HL-60/S4 treated with retinoic acid at 250 ng/mL for 4 days and 3 days (cell line): ENCODE data around the gene SPDYE18.
"Not testable (repeated sequence)": the region's sequence is repeated elsewhere in the genome, so short reads cannot be mapped to it uniquely, and the experiment has no call there.

Experiments used
- in situ Hi-C: fragments of 300-500 bp; cut with MboI; formaldehyde crosslinking; loops from 2 replicates; pipeline ENCODE4 v1.7.0; 2022; ENCODE audit warnings: low sequenced_read_pairs

SPDYE18 gene, protein sequence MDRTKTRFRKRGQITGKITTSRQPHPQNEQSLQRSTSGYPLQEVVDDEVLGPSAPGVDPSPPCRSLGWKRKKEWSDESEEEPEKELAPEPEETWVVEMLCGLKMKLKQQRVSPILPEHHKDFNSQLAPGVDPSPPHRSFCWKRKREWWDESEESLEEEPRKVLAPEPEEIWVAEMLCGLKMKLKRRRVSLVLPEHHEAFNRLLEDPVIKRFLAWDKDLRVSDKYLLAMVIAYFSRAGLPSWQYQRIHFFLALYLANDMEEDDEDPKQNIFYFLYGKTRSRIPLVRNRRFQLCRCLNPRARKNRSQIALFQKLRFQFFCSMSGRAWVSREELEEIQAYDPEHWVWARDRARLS

DNA sequence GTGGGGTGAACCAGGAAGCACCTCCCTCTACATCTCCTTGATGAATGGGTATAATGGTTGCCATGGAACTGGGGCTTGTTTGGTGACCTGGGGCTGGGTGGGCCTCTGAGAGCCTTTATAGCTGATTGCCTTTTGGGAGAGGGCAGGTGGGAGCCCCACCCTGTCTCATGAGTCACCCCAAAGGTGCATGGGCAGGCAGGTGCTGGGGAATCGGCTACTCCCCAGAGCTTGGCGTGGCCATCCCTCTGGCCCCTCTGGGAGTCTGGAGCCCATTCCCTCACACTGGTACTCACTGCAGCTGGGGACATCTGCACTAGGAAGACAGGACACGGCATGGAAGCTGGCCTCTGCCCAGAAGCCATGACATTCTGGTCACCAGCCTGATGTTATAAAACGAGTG lies at the start of gene SPDYE18:
Gene SPDYE18, minus strand, starts transcription at position 2 of the 400 bp plus-strand sequence. CDS start 2,046 bp downstream, outside the sequence.
- in situ Hi-C loops = not testable (repeated sequence)

DNA sequence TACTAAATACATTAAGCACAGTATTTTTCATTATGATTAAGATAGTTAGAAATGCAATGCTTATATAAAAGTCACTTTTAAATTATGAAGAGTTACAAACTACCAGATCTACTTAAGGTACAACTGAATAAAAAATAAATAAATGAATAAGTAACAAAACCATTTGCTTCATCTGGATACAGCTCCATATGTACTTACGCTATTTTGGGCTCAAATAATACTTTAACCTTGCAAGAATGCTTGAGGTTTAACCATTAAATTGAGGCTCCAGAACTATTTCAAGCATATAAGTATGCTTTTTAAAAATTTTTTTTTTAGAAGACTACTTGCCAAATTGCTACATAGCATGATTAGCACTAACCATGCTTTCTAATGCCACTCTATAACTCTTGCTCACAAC lies 46.0 kb upstream of the SPDYE18 start:
- in situ Hi-C loops = not testable (repeated sequence)

DNA sequence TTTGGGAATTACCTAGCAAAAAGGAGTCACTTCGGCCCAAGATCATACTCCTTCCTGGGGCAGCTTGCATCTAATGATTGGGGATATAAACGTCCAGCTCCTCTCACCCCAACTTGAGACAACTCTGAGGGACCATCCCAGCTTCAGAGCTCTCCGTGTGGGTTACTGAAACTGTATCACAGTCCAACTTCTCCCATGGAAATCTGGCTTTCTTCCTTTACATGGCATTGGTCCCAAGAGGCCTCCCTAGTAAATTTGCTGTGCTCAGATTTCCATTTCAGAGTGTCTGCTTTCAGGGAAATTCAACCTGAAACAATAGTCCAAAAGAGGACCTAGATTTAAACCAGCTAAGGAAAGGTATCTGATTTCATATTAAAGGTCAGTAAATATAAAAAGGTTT lies 45.3 kb upstream of the SPDYE18 start:
- in situ Hi-C loops = not testable (repeated sequence)

DNA sequence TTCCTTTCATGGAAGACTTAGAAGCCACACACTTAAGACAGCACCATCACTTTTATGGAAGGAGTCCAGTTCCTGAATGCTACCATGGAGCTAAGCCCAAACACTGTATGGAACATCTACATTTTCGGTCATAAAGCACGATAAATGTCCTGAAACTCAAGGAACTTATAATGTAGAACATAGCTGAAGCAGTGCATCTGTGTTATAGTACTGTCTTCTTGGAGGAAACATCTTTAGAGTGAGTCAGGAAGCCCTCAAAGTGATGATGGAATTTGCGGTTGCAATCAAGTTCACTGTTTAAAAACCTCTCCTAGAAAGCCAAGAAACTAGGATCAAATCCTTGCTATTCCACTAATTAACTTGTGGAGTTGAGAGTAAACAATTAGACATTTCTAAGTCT lies 43.5 kb upstream of the SPDYE18 start:
- in situ Hi-C loops = not testable (repeated sequence)

DNA sequence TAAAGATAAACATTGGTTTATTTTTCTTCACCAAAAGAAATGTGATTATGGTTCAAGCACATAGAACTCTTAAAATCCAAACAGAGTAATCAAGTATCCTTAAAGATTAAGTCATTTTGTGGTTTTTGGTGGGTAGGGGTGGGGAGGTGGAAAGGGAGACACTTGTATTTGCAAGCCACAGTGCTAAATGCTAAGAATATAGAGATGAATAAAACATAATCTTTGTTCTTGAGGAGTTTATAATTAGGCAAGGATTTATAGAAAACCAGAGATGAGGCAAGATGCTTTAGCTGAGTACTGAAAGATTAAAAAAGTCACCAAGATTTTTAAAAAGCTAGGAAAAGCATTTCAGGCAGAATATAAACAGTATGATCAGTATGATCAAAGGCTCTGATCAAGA lies 40.3 kb upstream of the SPDYE18 start:
- in situ Hi-C loops = not testable (repeated sequence)

DNA sequence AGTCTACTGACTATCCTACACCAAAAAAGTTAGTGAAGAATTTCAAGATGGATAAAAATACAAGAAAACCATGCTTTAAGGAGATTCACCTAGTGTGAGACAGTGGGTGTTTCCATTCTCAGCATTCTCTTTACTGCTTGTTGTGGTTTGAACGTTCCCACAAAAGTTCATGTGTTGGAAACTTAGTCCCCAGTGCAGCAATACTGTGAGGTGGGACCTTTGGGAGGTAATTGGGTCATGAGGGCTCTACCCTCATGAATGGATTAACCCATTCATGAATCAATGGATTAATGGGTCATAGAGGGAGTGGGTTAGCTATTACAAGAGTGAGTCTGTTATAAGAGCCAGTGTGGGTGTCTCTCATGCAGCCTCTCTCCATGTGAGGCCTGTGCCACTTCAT lies 38.8 kb upstream of the SPDYE18 start:
- in situ Hi-C loops = not testable (repeated sequence)

DNA sequence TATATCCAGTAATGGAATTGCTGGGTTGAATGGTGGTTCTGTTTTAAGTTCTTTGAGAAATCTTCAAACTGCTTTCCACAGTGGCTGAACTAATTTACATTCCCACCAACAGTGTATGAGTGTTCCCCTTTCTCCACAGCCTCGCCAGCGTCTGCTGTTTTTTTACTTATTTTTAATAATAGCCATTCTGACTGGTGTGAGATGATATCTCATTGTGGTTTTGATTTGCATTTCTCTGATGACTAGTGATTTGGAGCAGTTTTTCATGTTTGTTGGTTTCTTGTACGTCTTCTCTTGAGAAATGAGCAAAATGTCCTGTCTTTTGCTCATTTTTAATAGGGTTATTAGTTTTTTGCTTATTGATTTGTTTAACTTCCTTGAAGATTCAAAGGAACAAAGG lies 38.1 kb upstream of the SPDYE18 start:
- in situ Hi-C loops = not testable (repeated sequence)

DNA sequence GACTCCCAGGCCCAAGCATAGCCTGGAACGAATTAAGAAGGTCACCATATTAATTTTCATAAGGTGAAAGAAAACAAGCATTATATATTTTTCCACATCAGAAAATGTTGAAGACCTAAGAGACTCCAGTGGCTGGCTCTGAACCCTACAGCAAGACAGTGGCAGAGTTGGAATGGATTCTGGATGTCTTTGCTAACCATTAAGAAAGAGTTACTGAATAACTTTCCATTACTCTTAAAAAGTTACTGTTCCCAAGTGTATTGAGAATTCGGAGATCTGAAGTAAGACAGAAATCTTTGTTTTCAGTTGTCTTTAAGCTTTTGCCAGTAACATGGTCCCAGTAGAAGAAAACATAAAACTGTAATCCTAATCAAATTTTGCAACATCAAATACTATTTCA lies 29.9 kb upstream of the SPDYE18 start:
- in situ Hi-C loops = not testable (repeated sequence)

DNA sequence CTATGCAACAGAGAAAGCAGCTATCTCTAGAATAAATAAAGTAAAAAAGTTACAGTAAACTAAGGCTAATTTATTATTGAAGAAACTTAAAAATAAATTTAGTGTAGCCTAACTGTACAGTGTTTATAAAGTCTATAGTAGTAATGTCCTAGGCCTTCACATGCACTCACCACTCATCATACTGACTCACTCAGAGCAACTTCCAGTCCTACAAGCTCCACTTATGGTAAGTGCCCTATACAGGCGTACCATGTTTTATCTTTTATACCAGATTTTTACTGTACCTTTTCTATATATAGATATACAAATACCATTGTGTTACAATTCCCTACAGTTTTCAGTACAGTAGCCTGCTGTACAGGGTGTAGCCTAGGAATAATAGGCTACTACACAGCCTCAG lies 19.8 kb upstream of the SPDYE18 start:
- in situ Hi-C loops = not testable (repeated sequence)

DNA sequence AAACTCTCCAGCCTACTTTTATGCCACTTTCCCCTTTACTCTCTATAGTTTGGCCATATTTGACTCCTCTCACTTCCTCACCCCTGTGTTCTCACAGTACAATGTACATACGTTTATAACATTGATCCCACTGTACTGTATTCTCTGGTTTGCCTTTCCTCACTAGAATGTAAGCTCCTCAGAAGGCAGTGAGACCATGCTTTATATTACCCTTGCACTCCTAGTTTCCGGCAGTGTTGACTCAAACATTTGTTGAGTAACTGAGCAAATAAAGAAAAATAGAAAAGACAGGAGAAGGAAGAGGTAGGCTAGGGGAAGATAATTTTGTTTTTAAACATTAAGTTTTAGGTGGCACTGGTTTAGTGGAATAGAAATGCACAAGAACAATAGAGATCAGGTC lies 17.9 kb upstream of the SPDYE18 start:
- in situ Hi-C loops = not testable (repeated sequence)

DNA sequence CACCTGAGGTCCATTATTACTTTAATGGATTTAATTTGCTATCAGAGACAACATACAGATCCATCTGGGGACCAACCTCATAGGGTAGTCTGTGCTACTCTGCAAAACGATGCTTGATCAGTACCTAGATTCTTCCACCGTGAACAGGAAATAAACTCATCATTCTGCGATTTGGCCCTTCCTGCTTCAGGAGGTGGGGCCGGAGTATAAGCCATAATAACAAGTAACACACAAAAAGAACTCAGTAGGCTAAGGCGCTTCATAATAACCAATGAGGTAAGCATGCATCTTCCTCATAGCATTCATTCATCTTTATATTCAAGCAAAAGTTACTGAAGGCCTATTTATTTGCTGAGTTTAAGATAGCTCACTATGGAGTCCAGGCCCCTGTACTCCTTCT lies 17.3 kb upstream of the SPDYE18 start:
- in situ Hi-C loops = not testable (repeated sequence)

DNA sequence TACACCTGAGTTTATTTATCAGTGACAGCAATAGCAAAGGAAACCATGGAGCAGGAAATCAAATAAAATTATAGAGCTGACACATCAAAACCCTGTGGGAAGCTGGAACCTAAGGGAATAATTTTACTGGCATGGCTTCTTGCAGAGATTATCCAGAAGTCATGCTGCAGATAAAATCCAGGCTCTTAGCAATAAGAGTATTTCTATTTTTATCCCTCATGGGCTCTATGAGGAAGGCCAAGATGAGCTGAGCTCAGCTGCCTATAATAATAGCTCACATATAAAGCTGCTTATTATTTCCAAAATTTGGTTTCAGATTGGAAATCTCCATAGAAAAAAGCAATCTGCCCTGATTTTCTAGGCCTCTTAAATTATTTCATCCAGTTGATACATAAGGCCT lies 16.8 kb upstream of the SPDYE18 start:
- in situ Hi-C loops = not testable (repeated sequence)

DNA sequence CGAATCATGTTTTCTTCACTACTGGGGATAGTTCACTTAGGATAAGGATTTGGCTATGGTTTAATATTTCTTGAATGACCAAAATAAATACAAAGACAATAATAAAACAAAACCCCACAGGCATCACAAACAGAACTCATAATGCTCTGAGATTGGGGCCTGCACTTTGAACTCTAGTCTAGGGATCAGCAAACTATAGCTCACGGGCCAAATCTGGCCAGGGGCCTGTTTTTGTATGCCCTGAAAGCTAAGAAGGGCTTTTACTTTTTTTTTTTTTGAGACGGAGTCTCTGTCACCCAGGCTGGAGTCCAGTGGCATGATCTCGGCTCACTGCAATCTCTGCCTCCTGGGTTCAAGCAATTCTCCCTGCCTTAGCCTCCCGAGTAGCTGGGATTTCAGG lies 14.7 kb upstream of the SPDYE18 start:
- in situ Hi-C loops = not testable (repeated sequence)

DNA sequence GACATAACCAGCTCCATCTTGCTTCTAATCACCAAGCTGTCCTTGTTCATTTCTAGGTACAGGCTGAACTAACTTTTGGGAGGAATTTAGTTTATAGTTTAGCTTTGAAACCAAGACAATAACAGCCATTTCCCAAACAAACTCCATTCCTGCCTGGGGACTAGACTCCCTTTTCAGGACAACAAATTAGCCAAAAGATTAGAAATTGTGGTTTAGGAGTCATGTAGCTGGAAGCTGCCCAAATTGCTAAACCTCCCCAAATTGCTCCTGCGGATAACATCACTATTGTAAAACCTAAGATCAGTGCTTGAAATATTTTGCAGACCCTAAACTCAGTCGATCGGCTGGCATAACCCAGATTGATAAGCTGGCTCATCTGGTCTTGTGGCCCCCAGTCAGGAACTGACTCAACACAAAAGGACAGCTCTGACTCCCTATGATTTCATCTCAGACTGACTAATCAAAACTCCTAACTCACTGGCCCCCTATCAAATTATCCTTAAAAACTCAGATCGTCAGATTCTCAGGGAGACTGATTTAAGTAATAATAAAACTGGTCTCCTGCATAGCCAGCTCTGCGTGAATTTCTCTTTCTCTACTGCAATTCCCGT lies 12.5 kb upstream of the SPDYE18 start:
- in situ Hi-C loops = not testable (repeated sequence)

DNA sequence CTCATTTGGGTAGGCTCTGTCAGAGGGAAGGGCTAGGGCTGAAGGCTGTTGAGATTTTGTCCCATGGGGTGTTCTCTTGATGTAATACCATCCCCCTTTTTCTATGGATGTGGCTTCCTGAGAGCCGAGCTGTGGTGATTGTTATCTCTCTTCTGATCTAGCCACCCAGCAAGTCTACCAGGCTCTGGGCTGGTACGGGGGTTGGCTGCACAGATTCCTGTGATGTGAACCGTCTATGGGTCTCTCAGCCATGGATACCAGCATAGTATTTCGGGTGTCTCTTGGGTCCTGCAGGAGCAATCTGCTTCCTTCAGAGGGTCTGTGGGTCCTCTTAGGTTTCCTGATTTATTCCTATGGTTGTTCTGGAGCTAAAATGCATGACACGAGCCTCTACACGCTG lies 8.8 kb upstream of the SPDYE18 start:
- in situ Hi-C loops = not testable (repeated sequence)

DNA sequence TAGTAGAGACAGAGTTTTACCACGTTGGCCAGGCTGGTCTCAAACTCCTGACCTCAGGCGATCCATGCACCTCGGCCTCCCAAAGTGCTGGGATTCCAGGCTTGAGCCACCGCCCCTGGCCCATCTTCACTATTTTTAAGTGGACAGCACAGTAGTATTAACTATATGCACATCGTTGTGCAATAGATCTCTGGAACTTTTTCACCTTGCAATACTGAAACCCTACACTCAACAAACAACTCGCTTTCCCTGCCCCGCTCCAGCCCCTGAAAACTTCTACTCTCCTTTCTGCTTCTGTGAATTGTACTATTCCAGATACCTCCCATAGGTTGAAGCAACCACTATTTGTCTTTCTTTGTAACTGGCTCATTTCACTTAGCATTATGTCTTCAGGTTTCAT lies 3.5 kb upstream of the SPDYE18 start:
- in situ Hi-C loops = not testable (repeated sequence)

DNA sequence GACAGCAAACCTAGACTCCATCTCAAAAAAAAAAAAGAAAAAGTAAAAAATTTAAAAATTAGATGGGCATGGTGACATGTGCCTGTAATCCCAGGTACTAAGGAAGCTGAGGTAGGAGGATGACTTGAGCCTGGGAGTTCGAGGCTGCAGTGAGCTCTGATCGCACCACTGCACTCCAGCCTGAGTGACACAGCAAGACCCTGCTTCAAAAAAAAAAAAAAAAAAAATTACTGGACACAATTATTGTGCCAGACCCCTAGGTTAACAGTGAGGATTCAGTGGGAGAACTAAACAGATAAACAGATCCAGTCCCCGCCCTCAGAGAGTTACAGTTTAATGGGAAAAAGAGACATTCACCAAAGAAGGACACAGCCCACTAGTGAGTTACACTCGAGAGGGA lies 1.4 kb upstream of the SPDYE18 start:
- in situ Hi-C loops = not testable (repeated sequence)

DNA sequence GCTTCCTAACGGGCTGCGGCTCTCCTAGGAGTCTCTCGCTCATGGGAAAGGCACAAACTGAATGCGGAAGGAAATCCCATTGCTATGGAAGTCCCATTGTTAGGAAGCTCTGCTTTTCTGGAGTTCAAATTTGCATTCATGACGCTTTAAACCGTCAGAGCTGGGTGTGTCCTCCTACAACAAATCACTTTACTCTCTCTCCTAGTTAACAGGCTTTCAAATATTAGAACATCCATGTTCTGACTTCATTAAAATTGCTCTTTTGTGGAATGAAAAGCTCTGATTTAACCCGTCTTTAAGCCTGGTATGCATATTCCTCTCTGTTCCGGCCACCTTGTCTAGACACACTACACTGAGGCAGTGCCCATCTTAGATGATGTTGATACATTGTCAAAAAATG lies 30.1 kb downstream of the SPDYE18 start, which contains the start of gene SPDYE17:
Gene SPDYE17, minus strand, starts transcription at position 101 of the 400 bp plus-strand sequence. CDS start 1,791 bp downstream, outside the sequence.
- in situ Hi-C loops = not testable (repeated sequence)

DNA sequence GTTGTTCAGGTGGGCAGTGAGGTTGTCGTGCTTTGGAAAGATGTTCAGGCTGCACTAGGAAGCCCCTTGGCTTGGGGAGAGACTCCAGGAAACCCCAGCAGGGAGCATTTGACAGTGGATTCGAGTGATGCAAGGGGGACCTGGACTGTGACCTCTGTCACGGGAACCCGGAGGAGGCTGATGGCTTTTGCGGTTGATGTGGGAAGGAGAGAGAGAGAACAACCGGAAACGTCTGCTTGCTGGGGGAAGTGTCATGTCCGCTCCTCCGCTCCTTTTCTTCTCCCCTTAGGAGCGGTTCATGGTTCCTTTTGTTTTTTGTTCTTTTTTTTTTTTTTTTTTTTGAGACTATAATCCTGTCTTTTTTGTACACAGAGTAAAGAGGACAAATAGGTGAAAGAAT lies 36.0 kb downstream of the SPDYE18 start:
- in situ Hi-C loops = not testable (repeated sequence)

DNA sequence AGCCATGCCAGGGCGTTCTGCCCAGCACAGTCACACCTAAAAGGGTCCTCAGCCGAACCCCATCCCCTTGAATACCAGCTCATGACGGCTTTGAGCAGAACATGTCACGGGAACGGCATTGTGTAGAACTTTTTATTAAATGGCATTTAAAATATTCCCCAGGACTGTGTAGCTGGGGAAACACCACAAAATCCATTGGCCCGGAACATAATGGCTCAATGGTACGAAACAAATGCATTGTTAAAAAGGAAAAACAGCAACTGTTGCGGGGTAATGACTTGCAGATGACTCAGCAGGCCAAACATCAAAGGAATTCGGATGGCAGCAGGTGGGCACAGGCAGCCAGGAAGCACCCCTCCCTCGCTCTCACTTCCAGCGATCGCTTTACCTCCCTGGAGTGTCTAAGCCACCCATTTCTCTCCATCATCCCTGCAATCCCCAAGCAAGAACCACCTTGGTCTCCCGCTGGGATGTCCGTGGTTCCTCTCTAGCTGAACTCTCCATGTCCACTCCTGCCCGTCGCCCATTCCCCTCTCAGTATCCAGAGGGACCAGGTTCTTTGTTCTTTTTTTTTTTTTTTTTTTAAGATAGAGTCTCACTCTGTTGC lies 52.2 kb downstream of the SPDYE18 start:
- in situ Hi-C loops = not testable (repeated sequence)

DNA sequence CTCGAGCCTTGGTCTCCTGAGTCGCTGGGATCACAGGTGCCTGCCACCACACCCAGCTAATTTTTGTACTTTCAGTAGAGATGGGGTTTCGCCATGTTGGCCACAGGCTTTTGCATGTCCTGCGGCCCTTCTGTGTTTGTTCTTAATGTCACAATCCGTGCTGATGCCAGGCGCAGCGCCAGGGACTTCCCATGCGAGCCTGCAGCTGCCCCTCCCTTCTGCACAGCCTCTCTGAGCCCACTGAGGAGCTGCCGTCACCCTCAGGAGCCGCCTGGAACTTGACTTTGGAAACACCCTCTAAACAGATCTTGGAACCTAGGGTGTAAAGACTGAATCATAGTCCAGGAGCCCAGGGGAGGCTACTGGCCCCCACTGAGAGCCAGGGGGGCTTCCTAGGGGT lies 54.4 kb downstream of the SPDYE18 start:
- in situ Hi-C loops = not testable (repeated sequence)
